ENCODE data around the gene TRABD2B. TPM values are rescaled to one million over a fixed set of nuclear protein-coding genes. Genes with fewer than 3 reads are reported as not detected.

The TRABD2B gene
- total and polyA plus RNA-seq, 2 of the 13 experiments (the other 11 are each of a cell fraction or from before 2014, with no cell fraction given), result 0.04 TPM; not detected in 1

GRCh38 chr1:47965816-47966215 is 31.4 kb downstream of the TRABD2B start (continued):
- TF ChIP-seq, protein P1, sequence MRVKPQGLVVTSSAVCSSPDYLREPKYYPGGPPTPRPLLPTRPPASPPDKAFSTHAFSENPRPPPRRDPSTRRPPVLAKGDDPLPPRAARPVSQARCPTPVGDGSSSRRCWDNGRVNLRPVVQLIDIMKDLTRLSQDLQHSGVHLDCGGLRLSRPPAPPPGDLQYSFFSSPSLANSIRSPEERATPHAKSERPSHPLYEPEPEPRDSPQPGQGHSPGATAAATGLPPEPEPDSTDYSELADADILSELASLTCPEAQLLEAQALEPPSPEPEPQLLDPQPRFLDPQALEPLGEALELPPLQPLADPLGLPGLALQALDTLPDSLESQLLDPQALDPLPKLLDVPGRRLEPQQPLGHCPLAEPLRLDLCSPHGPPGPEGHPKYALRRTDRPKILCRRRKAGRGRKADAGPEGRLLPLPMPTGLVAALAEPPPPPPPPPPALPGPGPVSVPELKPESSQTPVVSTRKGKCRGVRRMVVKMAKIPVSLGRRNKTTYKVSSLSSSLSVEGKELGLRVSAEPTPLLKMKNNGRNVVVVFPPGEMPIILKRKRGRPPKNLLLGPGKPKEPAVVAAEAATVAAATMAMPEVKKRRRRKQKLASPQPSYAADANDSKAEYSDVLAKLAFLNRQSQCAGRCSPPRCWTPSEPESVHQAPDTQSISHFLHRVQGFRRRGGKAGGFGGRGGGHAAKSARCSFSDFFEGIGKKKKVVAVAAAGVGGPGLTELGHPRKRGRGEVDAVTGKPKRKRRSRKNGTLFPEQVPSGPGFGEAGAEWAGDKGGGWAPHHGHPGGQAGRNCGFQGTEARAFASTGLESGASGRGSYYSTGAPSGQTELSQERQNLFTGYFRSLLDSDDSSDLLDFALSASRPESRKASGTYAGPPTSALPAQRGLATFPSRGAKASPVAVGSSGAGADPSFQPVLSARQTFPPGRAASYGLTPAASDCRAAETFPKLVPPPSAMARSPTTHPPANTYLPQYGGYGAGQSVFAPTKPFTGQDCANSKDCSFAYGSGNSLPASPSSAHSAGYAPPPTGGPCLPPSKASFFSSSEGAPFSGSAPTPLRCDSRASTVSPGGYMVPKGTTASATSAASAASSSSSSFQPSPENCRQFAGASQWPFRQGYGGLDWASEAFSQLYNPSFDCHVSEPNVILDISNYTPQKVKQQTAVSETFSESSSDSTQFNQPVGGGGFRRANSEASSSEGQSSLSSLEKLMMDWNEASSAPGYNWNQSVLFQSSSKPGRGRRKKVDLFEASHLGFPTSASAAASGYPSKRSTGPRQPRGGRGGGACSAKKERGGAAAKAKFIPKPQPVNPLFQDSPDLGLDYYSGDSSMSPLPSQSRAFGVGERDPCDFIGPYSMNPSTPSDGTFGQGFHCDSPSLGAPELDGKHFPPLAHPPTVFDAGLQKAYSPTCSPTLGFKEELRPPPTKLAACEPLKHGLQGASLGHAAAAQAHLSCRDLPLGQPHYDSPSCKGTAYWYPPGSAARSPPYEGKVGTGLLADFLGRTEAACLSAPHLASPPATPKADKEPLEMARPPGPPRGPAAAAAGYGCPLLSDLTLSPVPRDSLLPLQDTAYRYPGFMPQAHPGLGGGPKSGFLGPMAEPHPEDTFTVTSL (CRISPR knock-in tag; IDR thresholded peaks at IDR 0.05; ENCODE audit: borderline replicate concordance), result no peak
- TF ChIP-seq SMARCE1 (IDR thresholded peaks at IDR 0.05; ENCODE audit: borderline replicate concordance) (no peak), HOXA3 (CRISPR knock-in tag; IDR thresholded peaks at IDR 0.05) (no peak), ZNF224 (CRISPR knock-in tag; IDR thresholded peaks at IDR 0.05) (no peak)

GRCh38 chr1:47964636-47965035 is 32.5 kb downstream of the TRABD2B start:
- 52% methylated on average over 5 of the region's 5 CpGs for WGBS (ENCODE audit: low lambda C conversion rate)
- no peaks in the 10 kb centered on the region for H3K36me3 ChIP-seq (replicated peaks in 1 of 2; ENCODE audit: control insufficient read depth in 1 of 2, insufficient read depth in 2 of 2, low read length in 2 of 2)
- no peak overlapping the region for H3K4me2 ChIP-seq (ENCODE audit: low read depth, low read length)
- intact Hi-C loops (cut with micrococcal nuclease; ENCODE audit: unreplicated experiment), result no loop called here
- H3K4me1 ChIP-seq (ENCODE audit: insufficient read depth, low read length), result peaks cover 29% of the 10 kb centered on the region
- ChIA-PET CTCF (ENCODE audit: low intra/inter-chr PET ratio, low total read pairs) (no interaction called here), POLR2A (no interaction called here)
- H3K27ac ChIP-seq (ENCODE audit: extremely low read length, insufficient read depth, low read length), result no peak overlapping the region
- no peaks in the 10 kb centered on the region for H3K27me3 ChIP-seq (ENCODE audit: control insufficient read depth in 1 of 2, insufficient read depth in 2 of 2, low read length in 2 of 2)
- FAIRE-seq (no peak), DNase-seq (ENCODE audit: low spot score) (no peak), ATAC-seq (no peak)
- H3K4me3 ChIP-seq (replicated peaks in 1 of 3; ENCODE audit: insufficient read depth in 1 of 3, low read depth in 2 of 3, low read length in 3 of 3), result no peak overlapping the region
- no TSS peak for BruUV-seq (replicated peaks)
- no peak overlapping the region for H2AFZ ChIP-seq (ENCODE audit: low read length)
- in situ Hi-C loops (cut with HindIII; ENCODE audit: extremely low pct_ligation_motif_present, low pct_unique_long_range_greater_than_20kb), result no loop called here
- no peak overlapping the region for H3K9ac ChIP-seq (ENCODE audit: insufficient read depth, low read depth, low read length)
- H3K9me3 ChIP-seq (ENCODE audit: low read length), result no peaks in the 10 kb centered on the region
- H3K79me2 ChIP-seq (ENCODE audit: insufficient read depth, low read length), result no peaks in the 10 kb centered on the region
- no peaks in the 10 kb centered on the region for H4K20me1 ChIP-seq (ENCODE audit: insufficient read depth, low read length)
- TF ChIP-seq, protein P2, sequence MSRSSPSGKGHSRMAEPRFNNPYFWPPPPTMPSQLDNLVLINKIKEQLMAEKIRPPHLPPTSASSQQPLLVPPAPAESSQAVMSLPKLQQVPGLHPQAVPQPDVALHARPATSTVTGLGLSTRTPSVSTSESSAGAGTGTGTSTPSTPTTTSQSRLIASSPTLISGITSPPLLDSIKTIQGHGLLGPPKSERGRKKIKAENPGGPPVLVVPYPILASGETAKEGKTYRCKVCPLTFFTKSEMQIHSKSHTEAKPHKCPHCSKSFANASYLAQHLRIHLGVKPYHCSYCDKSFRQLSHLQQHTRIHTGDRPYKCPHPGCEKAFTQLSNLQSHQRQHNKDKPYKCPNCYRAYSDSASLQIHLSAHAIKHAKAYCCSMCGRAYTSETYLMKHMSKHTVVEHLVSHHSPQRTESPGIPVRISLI (CRISPR knock-in tag; IDR thresholded peaks at IDR 0.05; ENCODE audit: borderline replicate concordance), result no peak
- no peak for TF ChIP-seq RFXANK (CRISPR knock-in tag; IDR thresholded peaks at IDR 0.05)
- TF ChIP-seq ZBTB38 (CRISPR knock-in tag; IDR thresholded peaks at IDR 0.05), result no peak
- TF ChIP-seq ZNF747 (CRISPR knock-in tag; IDR thresholded peaks at IDR 0.05; ENCODE audit: borderline replicate concordance), result no peak
- TF ChIP-seq YEATS2 (CRISPR knock-in tag; IDR thresholded peaks at IDR 0.05; ENCODE audit: borderline replicate concordance), result no peak
- TF ChIP-seq FOXO1 (CRISPR knock-in tag; IDR thresholded peaks at IDR 0.05), result no peak
- TF ChIP-seq PRPF4 (IDR thresholded peaks at IDR 0.05; ENCODE audit: low read depth, low read length, poor library complexity, severe bottlenecking), result no peak
- no peak for TF ChIP-seq TP53 (CRISPR knock-in tag; conservative IDR thresholded peaks at IDR 0.05)
- TF ChIP-seq ZNF205 (CRISPR knock-in tag; IDR thresholded peaks at IDR 0.05), result no peak
- TF ChIP-seq ZNF777 (CRISPR knock-in tag; IDR thresholded peaks at IDR 0.05), result no peak
- no peak for TF ChIP-seq PAF1 (CRISPR knock-in tag; IDR thresholded peaks at IDR 0.05)
- no peak for TF ChIP-seq CENPBD1 (CRISPR knock-in tag; IDR thresholded peaks at IDR 0.05; ENCODE audit: borderline replicate concordance, low read depth)
- TF ChIP-seq ZNF772 (CRISPR knock-in tag; IDR thresholded peaks at IDR 0.05), result no peak
- no peak for TF ChIP-seq RARA (CRISPR knock-in tag; IDR thresholded peaks at IDR 0.05)
- TF ChIP-seq ZNF549 (CRISPR knock-in tag; IDR thresholded peaks at IDR 0.05), result no peak
